GM12878 (cell line): Measurements from ENCODE around the gene RASGRF2. TPM values are rescaled to one million over a fixed set of nuclear protein-coding genes. Genes with fewer than 3 reads are reported as not detected.

ENCODE experiments used
- ATAC-seq: fragments of 200-7000 bp; cut with Tn5 transposase; 3 replicates; pipeline ENCODE4 v1.9.1; 2020; ENCODE audit warnings: mild to moderate bottlenecking, moderate library complexity
- BruUV-seq: library from RNA; stranded (reverse); fragments of 400-500 nt; replicated peaks from 2 replicates; lab custom pipeline; 2021; lab: Mats Ljungman, UMichigan
- CTCF ChIA-PET: fragments of 300-600 bp; sonication (Branson Sonifier 250); formaldehyde crosslinking; extraction: SDS; loops from one replicate; lab custom pipeline; 2021; ENCODE audit warnings: inconsistent platforms; lab: Yijun Ruan, JAX
- POLR2A ChIA-PET: fragments of 350-600 bp; formaldehyde crosslinking; extraction: SDS; loops from one replicate; lab custom pipeline; 2021; ENCODE audit warnings: inconsistent platforms; lab: Charles Lee
- RAD21 ChIA-PET: fragments of 300-600 bp; sonication (Branson Sonifier 250); formaldehyde crosslinking; loops from one replicate; lab custom pipeline; 2023; ENCODE audit warnings: antibody characterized with exemption; ENCODE audit not compliant: unreplicated experiment; lab: Charles Lee
- SMC1A ChIA-PET: fragments of 300-600 bp; sonication (Branson Sonifier 250); formaldehyde crosslinking; loops from one replicate; lab custom pipeline; 2023; ENCODE audit not compliant: unreplicated experiment, uncharacterized antibody; lab: Charles Lee
- DNase-seq: peaks from one replicate; pipeline ENCODE4 v3.0.0-alpha.2; 2011; ENCODE audit warnings: low read depth, low spot score
- FAIRE-seq: peaks from 3 replicates; lab custom pipeline; 2011; peaks lifted over from hg19 to GRCh38; lab: Jason Lieb, UNC
- H2AFZ ChIP-seq: 2 replicates; pipeline ENCODE4 v1.6.0; 2011; ENCODE audit warnings: low read depth, low read length, control low read depth; ENCODE audit not compliant: control insufficient read depth
- H3K27ac ChIP-seq: 2 replicates; pipeline ENCODE4 v1.5.1; 2011; ENCODE audit warnings: control low read depth; ENCODE audit not compliant: control insufficient read depth, insufficient read depth
- H3K27me3 ChIP-seq, 2 experiments: replicated peaks in 1 of 2; 2 replicates each; pipeline versions ENCODE4 v1.6.0 to v1.6.1; 2011; ENCODE audit warnings: low read length in 1 of 2; ENCODE audit not compliant: control insufficient read depth in 2 of 2, insufficient read depth in 2 of 2
- H3K36me3 ChIP-seq, 2 experiments: 2 replicates each; pipeline ENCODE4 v1.5.1; 2011; ENCODE audit warnings: low read length in 1 of 2; ENCODE audit not compliant: control insufficient read depth in 2 of 2, insufficient read depth in 2 of 2
- H3K4me1 ChIP-seq: 2 replicates; pipeline ENCODE4 v1.6.1; 2011; ENCODE audit warnings: mild to moderate bottlenecking, low read length, moderate library complexity, mixed read lengths; ENCODE audit not compliant: control insufficient read depth, insufficient read depth
- H3K4me2 ChIP-seq: 2 replicates; pipeline ENCODE4 v1.6.0; 2011; ENCODE audit warnings: control low read depth; ENCODE audit not compliant: control insufficient read depth, insufficient read depth
- H3K4me3 ChIP-seq: fragments of 200-600 bp; sonication (generic); 2 replicates; pipeline ENCODE4 v1.5.1; 2016
- H3K79me2 ChIP-seq: 2 replicates; pipeline ENCODE4 v1.6.0; 2011; ENCODE audit warnings: low read length; ENCODE audit not compliant: control insufficient read depth, insufficient read depth
- H3K9ac ChIP-seq: 2 replicates; pipeline ENCODE4 v1.8.0; 2011; ENCODE audit warnings: low read length, control low read depth, mixed read lengths; ENCODE audit not compliant: control insufficient read depth, insufficient read depth
- H3K9me3 ChIP-seq: replicated peaks from 3 replicates; pipeline ENCODE4 v1.5.1; 2011; ENCODE audit warnings: mild to moderate bottlenecking, low read length; ENCODE audit not compliant: control insufficient read depth, insufficient read depth
- H4K20me1 ChIP-seq: 2 replicates; pipeline ENCODE4 v1.6.0; 2011; ENCODE audit not compliant: control insufficient read depth, insufficient read depth
- CBX3 ChIP-seq: fragments of 200-600 bp; sonication (generic); IDR thresholded peaks from 2 replicates; pipeline ENCODE4 v1.6.1; 2016; ENCODE audit warnings: low read depth, borderline replicate concordance
- CEBPZ ChIP-seq: fragments of 150-350 bp; IDR thresholded peaks from 2 replicates; pipeline ENCODE4 v1.6.1; 2016; ENCODE audit warnings: low read depth, low read length
- HDAC2 ChIP-seq: fragments of 200-600 bp; sonication (generic); IDR thresholded peaks from 2 replicates; pipeline ENCODE4 v1.6.1; 2017
- WGBS: methylation state at CpG from one replicate; pipeline ENCODE4 v1.1.6; 2016; ENCODE audit warnings: low lambda C conversion rate; ENCODE audit not compliant: insufficient replicate concordance, insufficient coverage; ENCODE audit errors: missing lambda C conversion rate; 5-methylcytosine and 5-hydroxymethylcytosine counted together
- in situ Hi-C: fragments of 300-500 bp; cut with MboI; formaldehyde crosslinking; loops from 9 replicates; pipeline ENCODE4 v1.14.3; 2018; ENCODE audit warnings: mixed read lengths
- intact Hi-C: fragments of 100-400 bp; cut with micrococcal nuclease; formaldehyde crosslinking; loops from one replicate; pipeline ENCODE4 v1.14.2; 2022; ENCODE audit not compliant: unreplicated experiment
- polyA plus RNA-seq, 11 experiments: library from polyadenylated mRNA; depleted of rRNA in 4 of 11; unstranded in 6 of 11; stranded (reverse) in 5 of 11; fragments of >200 nt; fragmentation: Nextera tagmentation in 4 of 11; fragmentation: Illumina TruSeq in 1 of 11; extraction: Ambion mirVana in 4 of 11; extraction: Trizol in 1 of 11; gene quantifications; 1 replicate in 1 of 11; 2 replicates in 10 of 11; pipeline versions ENCODE4 v1.2.1 to v1.2.3, GENCODE V29; 2011 to 2016; ENCODE audit warnings: inconsistent platforms in 2 of 11, missing spikeins in 2 of 11, low read depth in 1 of 11
- total RNA-seq, 4 experiments: library from RNA; depleted of rRNA in 3 of 4; stranded (reverse); fragments of >200 nt in 3 of 4; fragmentation: Illumina TruSeq in 1 of 4; extraction: Trizol in 1 of 4; gene quantifications; 2 replicates each; pipeline versions ENCODE4 v1.2.1 to v1.2.3, GENCODE V29; 2013 to 2021

Gene RASGRF2
- total and polyA plus RNA-seq, 10 of the 15 experiments (the other 5 are each of a cell fraction or from before 2014, with no cell fraction given) = 0.05 to 0.24 (median 0.07) TPM

- TF ChIP-seq CEBPZ = no peak
These were observed 211.6 kb downstream of the RASGRF2 start (continued) for GRCh38 chr5:81171769-81172168.

GRCh38 chr5:81172710-81173109 lies 212.5 kb downstream of the RASGRF2 start:
- in situ Hi-C loops = no loop called here
- no peak for DNase-seq
- no peaks in the 10 kb centered on the region for H4K20me1 ChIP-seq
- no peak overlapping the region for H3K4me3 ChIP-seq
- no peaks in the 10 kb centered on the region for H3K9me3 ChIP-seq
- no peak overlapping the region for H2AFZ ChIP-seq
- POLR2A ChIA-PET = no interaction called here
- no peak overlapping the region for H3K9ac ChIP-seq
- no peak for TF ChIP-seq HDAC2
- no peak for TF ChIP-seq CBX3
- TF ChIP-seq, all 136 proteins: peak for 0
- SMC1A ChIA-PET = no interaction called here
- Histone ChIP-seq H3K4me1 (no peaks in the 10 kb centered on the region), H3K27me3 (peaks cover 0 to 1% of the 10 kb centered on the region in 2 experiments; a peak in 1 of 4 replicates), H3K79me2 (no peaks in the 10 kb centered on the region), H3K4me2 (no peak overlapping the region), H3K27ac (no peak overlapping the region), H3K36me3 (no peaks in the 10 kb centered on the region)
- no TSS peak for BruUV-seq
- 60% methylated on average over 3 of the region's 3 CpGs for WGBS
- ATAC-seq = no peak
- no peak for FAIRE-seq
- RAD21 ChIA-PET = no interaction called here
- CTCF ChIA-PET = no interaction called here
- intact Hi-C loops = no loop called here
